Adipocyte (in vitro differentiated cells): Measurements from ENCODE around the gene FSTL4.
A peak's percentile ranks its signal among the peaks of the same experiment; 100 is the strongest.
"Not testable (repeated sequence)": the region's sequence is repeated elsewhere in the genome, so short reads cannot be mapped to it uniquely, and the experiment has no call there.

Experiments used
- DNase-seq: peaks from one replicate; pipeline ENCODE4 v3.0.0-alpha.2; 2015; ENCODE audit warnings: low read depth
- H3K27me3 ChIP-seq: replicated peaks from 2 replicates; pipeline ENCODE4 v1.7.0; 2013; ENCODE audit warnings: mild to moderate bottlenecking, low read length, moderate library complexity; ENCODE audit not compliant: control insufficient read depth, insufficient read depth
- H3K36me3 ChIP-seq: 2 replicates; pipeline ENCODE4 v1.7.0; 2013; ENCODE audit warnings: low read length, mild to moderate bottlenecking, moderate library complexity; ENCODE audit not compliant: control insufficient read depth, insufficient read depth, severe bottlenecking
- H3K4me1 ChIP-seq: 2 replicates; pipeline ENCODE4 v1.7.0; 2013; ENCODE audit warnings: mild to moderate bottlenecking, low read length, moderate library complexity; ENCODE audit not compliant: control insufficient read depth, insufficient read depth
- H3K4me3 ChIP-seq: 2 replicates; pipeline ENCODE4 v1.7.0; 2013; ENCODE audit warnings: mild to moderate bottlenecking, low read length, moderate library complexity
- H3K9ac ChIP-seq: 2 replicates; pipeline ENCODE4 v1.7.0; 2013; ENCODE audit warnings: mild to moderate bottlenecking, low read length, moderate library complexity
- H3K9me3 ChIP-seq: 2 replicates; pipeline ENCODE4 v1.7.0; 2013; ENCODE audit warnings: mild to moderate bottlenecking, low read length, moderate library complexity; ENCODE audit not compliant: control insufficient read depth

FSTL4 gene

GRCh38 chr5:133544346-133544745 lies 68.0 kb downstream of the FSTL4 start:
- H3K9me3 ChIP-seq = peaks cover 11% of the 10 kb centered on the region
- no peak overlapping the region for H3K4me3 ChIP-seq
- peaks cover 25% of the 10 kb centered on the region for H3K27me3 ChIP-seq
- no peaks in the 10 kb centered on the region for H3K4me1 ChIP-seq
- no peak for DNase-seq
- no peak overlapping the region for H3K9ac ChIP-seq
- no peaks in the 10 kb centered on the region for H3K36me3 ChIP-seq

- Histone ChIP-seq H3K27me3 (peaks cover 25% of the 10 kb centered on the region), H3K9me3 (no peaks in the 10 kb centered on the region), H3K4me3 (no peak overlapping the region), H3K36me3 (no peaks in the 10 kb centered on the region), H3K4me1 (no peaks in the 10 kb centered on the region), H3K9ac (no peak overlapping the region)
- peak; percentile 6 for DNase-seq
Observed at GRCh38 chr5:133539818-133540217, 72.5 kb downstream of the FSTL4 start.

- no peak for DNase-seq
- peaks cover 25% of the 10 kb centered on the region for H3K27me3 ChIP-seq
- no peaks in the 10 kb centered on the region for H3K36me3 ChIP-seq
- H3K4me3 ChIP-seq = no peak overlapping the region
- no peaks in the 10 kb centered on the region for H3K9me3 ChIP-seq
- H3K9ac ChIP-seq = no peak overlapping the region
- H3K4me1 ChIP-seq = no peaks in the 10 kb centered on the region
Observed at GRCh38 chr5:133538718-133539117, 73.6 kb downstream of the FSTL4 start.

GRCh38 chr5:133535241-133535929 lies 77.0 kb downstream of the FSTL4 start:
- not testable (repeated sequence) for H3K9me3 ChIP-seq, H3K4me3 ChIP-seq, H3K36me3 ChIP-seq, DNase-seq, H3K27me3 ChIP-seq, H3K9ac ChIP-seq, H3K4me1 ChIP-seq

- H3K36me3 ChIP-seq = no peaks in the 10 kb centered on the region
- H3K9me3 ChIP-seq = no peaks in the 10 kb centered on the region
- H3K9ac ChIP-seq = no peak overlapping the region
- H3K4me3 ChIP-seq = no peak overlapping the region
- no peak for DNase-seq
- peaks cover 10% of the 10 kb centered on the region for H3K27me3 ChIP-seq
- H3K4me1 ChIP-seq = peaks cover 6% of the 10 kb centered on the region
Observed at GRCh38 chr5:133534566-133534965, 77.8 kb downstream of the FSTL4 start.

- no peak for DNase-seq
- Histone ChIP-seq H3K9me3 (no peaks in the 10 kb centered on the region), H3K9ac (no peak overlapping the region), H3K4me3 (no peak overlapping the region), H3K36me3 (no peaks in the 10 kb centered on the region), H3K4me1 (peaks cover 6% of the 10 kb centered on the region), H3K27me3 (peaks cover 6% of the 10 kb centered on the region)
Observed at GRCh38 chr5:133533541-133533940, 78.8 kb downstream of the FSTL4 start.

GRCh38 chr5:133531594-133531993 lies 80.7 kb downstream of the FSTL4 start:
- peaks cover 7% of the 10 kb centered on the region for H3K27me3 ChIP-seq
- H3K9ac ChIP-seq = no peak overlapping the region
- no peaks in the 10 kb centered on the region for H3K36me3 ChIP-seq
- no peaks in the 10 kb centered on the region for H3K9me3 ChIP-seq
- H3K4me1 ChIP-seq = peaks cover 6% of the 10 kb centered on the region
- peak; percentile 27 for DNase-seq
- no peak overlapping the region for H3K4me3 ChIP-seq

- H3K9me3 ChIP-seq = no peaks in the 10 kb centered on the region
- DNase-seq = no peak
- H3K36me3 ChIP-seq = no peaks in the 10 kb centered on the region
- H3K27me3 ChIP-seq = peaks cover 11% of the 10 kb centered on the region
- no peak overlapping the region for H3K4me3 ChIP-seq
- no peak overlapping the region for H3K9ac ChIP-seq
- peaks cover 6% of the 10 kb centered on the region for H3K4me1 ChIP-seq
Observed at GRCh38 chr5:133531178-133531577, 81.2 kb downstream of the FSTL4 start.

GRCh38 chr5:133530270-133530669 lies 82.1 kb downstream of the FSTL4 start:
- DNase-seq = no peak
- H3K4me3 ChIP-seq = no peak overlapping the region
- H3K9me3 ChIP-seq = no peaks in the 10 kb centered on the region
- peaks cover 6% of the 10 kb centered on the region for H3K4me1 ChIP-seq
- peaks cover 15% of the 10 kb centered on the region for H3K27me3 ChIP-seq
- no peaks in the 10 kb centered on the region for H3K36me3 ChIP-seq
- H3K9ac ChIP-seq = no peak overlapping the region

GRCh38 chr5:133528841-133529240 lies 83.5 kb downstream of the FSTL4 start:
- H3K9ac ChIP-seq = no peak overlapping the region
- no peak for DNase-seq
- H3K27me3 ChIP-seq = peaks cover 23% of the 10 kb centered on the region
- no peaks in the 10 kb centered on the region for H3K9me3 ChIP-seq
- H3K4me1 ChIP-seq = peaks cover 6% of the 10 kb centered on the region
- no peaks in the 10 kb centered on the region for H3K36me3 ChIP-seq
- H3K4me3 ChIP-seq = no peak overlapping the region

GRCh38 chr5:133527311-133527710 lies 85.0 kb downstream of the FSTL4 start:
- peaks cover 6% of the 10 kb centered on the region for H3K4me1 ChIP-seq
- no peak overlapping the region for H3K4me3 ChIP-seq
- H3K36me3 ChIP-seq = no peaks in the 10 kb centered on the region
- H3K9ac ChIP-seq = no peak overlapping the region
- DNase-seq = peak; percentile 6
- no peaks in the 10 kb centered on the region for H3K9me3 ChIP-seq
- H3K27me3 ChIP-seq = peaks cover 26% of the 10 kb centered on the region

- H3K4me3 ChIP-seq = no peak overlapping the region
- DNase-seq = no peak
Observed at GRCh38 chr5:133526368-133526767, 86.0 kb downstream of the FSTL4 start.

More at GRCh38 chr5:133526368-133526767, 86.0 kb downstream of the FSTL4 start:
- Histone ChIP-seq H3K27me3 (peaks cover 29% of the 10 kb centered on the region), H3K9ac (no peak overlapping the region), H3K36me3 (no peaks in the 10 kb centered on the region), H3K4me1 (peaks cover 6% of the 10 kb centered on the region), H3K9me3 (no peaks in the 10 kb centered on the region)
